Esophagus muscularis mucosa (tissue), 4 donors: ENCODE data around the gene LPCAT2.

Experiments
- CTCF ChIP-seq, 3 experiments: fragments of 200-600 bp in 2 of 3; fragments of 450-650 bp in 1 of 3; sonication (generic) in 2 of 3; IDR thresholded peaks; one replicate each; pipeline ENCODE4 v1.5.1; 2017 to 2019; ENCODE audit warnings: antibody characterized with exemption in 3 of 3, mild to moderate bottlenecking in 2 of 3, moderate library complexity in 1 of 3
- EP300 ChIP-seq: sonication (generic); formaldehyde crosslinking; IDR thresholded peaks from one replicate; pipeline ENCODE4 v1.6.1; 2017; ENCODE audit warnings: antibody characterized with exemption
- POLR2A ChIP-seq: fragments of 450-650 bp; IDR thresholded peaks from one replicate; pipeline ENCODE4 v1.6.1; 2017; ENCODE audit warnings: antibody characterized with exemption, moderate library complexity, mild to moderate bottlenecking, low read depth
- POLR2AphosphoS5 ChIP-seq, 2 donors: sonication (generic); formaldehyde crosslinking; IDR thresholded peaks; one replicate each; pipeline ENCODE4 v1.6.1; 2017; ENCODE audit warnings: antibody characterized with exemption in 2 of 2

GRCh38 chr16:55568207-55568606 lies 59.3 kb downstream of the LPCAT2 start:
- no peak for TF ChIP-seq CTCF (IDR thresholded peaks at IDR 0.05)
- no peak for TF ChIP-seq POLR2A
- TF ChIP-seq POLR2AphosphoS5 (IDR thresholded peaks at IDR 0.05), result no peak
- TF ChIP-seq EP300, result no peak
